DMS79 treated with DMSO at 0.1 percent for 48 hours (cell line): Measurements from ENCODE around the gene TMEM223.
"Not testable (repeated sequence)": the region's sequence is repeated elsewhere in the genome, so short reads cannot be mapped to it uniquely, and the experiment has no call there.

Experiments used
- DNase-seq: peaks from one replicate; lab custom pipeline; 2025; lab: John Stamatoyannopoulos, UW

Gene TMEM223

DNA sequence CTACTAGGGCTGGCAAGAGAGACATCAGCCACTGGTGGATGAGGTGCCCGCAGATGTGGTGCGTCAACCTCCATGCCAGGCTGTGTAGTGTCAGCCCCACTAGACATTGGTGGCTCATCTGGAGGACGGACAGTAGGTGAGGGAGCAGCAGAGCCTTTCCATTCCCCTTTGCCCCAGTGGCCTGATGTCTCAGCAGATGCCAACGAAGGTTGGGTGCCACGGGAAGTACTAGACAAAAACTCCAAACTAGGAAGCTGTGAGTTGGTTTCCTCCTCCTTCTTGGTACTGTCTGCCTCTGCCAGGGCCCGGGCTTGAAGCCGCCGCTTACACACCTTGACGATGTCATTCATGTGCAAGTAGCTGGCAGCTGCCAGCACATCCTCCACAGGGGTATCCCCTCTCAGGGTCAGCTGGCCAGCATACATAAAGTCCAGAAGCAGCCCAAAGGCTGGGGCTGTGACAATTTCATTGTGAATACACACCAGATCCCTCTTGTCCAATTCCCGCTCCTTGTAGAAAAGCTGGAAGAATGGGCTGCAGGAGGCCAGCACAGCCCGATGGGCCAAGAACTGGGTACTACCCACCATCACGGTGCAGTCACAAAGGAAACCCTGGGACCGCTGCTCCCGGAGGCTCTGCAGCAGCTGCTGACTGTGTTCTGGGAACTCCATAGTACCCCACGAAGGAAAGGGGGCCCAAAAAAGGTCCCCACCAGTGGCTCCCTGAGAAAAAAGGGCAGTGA is 38.6 kb downstream of the TMEM223 start:
- DNase-seq: no peak

DNA sequence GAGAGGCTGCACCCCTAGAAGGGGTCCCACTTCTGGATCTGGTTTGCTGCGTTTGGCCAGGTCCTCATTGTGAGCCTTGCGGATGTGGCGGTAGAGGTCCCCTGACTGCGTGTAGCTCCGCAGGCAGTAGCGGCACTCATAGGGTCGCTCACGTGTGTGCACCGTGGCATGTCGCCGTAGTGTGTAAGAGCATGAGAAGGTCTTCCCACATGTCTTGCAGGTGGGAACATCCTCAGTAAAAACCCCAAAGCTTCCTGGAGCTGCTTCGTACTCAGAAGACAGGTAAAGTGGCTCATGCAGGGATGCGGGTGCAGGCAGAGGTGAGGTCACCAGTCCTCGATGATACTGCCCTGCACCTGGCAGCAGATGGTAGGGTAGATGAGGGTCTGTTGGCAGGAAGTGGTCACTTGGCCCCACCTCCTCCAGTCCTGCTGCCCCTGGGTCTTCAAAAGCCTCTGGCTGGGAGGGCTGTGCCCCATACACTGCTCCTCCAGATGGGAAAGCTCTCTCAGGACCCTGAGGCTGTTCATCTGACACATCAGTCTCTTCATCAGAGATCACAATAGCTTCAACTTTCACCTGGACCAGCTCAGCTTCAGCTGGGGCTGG is 39.5 kb downstream of the TMEM223 start:
- DNase-seq: no peak

DNA sequence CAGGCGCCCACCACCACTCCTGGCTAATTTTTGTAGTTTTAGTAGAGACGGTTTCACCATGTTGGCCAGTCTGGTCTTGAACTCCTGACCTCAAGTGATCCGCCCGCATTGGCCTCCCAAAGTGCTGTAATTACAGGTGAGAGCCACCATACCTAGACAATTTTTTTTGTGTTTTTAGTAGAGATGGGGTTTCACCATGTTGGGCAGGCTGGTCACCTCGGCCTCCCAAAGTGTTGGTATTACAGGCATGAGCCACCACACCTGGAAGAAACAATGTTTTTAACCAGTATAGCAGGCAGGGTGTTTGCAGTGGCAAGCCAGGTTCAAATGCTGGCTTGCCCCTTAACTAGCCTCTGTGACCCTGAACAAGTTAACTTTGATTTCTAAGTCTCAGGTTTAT is 41.9 kb downstream of the TMEM223 start:
- not testable (repeated sequence) for DNase-seq

DNA sequence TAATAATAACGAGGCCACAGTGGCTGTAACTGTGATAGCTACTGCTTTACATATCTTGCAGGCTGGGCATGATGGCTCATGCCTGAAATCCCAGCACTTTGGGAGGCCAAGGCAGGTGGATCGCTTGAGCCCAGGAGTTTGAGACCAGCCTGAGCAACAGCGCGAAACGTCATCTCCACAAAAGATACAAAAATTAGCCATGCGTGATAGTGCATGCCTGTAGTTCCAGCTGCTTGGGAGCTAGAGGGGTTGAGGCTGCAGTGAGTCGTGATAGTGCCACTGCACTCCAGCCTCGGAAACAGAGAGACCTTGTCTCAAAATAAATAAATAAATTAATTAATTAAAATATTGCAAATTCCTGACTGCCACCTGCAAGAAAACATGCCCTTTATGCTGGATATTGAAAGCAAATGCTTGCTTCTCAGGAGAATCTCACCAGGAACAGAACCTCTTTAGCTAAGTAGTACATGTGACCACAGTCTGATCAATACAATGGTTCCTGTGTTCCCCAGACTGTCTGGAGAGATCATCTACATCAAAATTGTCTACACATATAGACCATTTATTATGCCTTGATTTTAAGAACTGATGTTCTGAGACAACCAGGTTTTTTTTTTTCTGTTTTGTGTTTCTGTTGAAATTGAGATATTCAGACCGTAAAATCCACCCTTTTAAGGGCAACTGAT is 44.2 kb downstream of the TMEM223 start:
- no peak for DNase-seq
